ENCODE measurements around the gene HUWE1.
"Not testable (repeated sequence)": the region's sequence is repeated elsewhere in the genome, so short reads cannot be mapped to it uniquely, and the experiment has no call there.

The HUWE1 gene

DNA sequence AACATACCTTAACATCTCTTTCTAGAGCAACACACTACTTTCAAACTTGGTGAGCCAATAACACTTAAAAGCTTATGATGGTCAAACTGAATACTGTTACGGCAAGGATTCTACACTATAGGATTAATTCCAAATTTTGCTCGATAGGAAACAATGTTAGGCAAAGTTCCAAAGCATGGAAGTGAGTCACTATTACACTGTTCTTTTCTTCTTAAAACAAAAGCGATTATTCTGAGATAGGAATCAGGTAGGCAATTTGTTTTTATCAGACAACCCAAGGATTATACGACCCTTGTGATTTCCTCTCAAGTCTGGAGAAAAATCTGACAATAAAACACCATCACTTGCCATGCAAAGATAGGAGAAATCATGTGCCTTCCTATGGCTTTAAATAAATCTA, 81.5 kb downstream of the HUWE1 start:
- FAIRE-seq = no peak

GRCh38 chrX:53599781-53600396, 86.6 kb downstream of the HUWE1 start:
- FAIRE-seq = no peak

GRCh38 chrX:53598169-53598568, 88.3 kb downstream of the HUWE1 start:
- no peak for FAIRE-seq

GRCh38 chrX:53595266-53595810, 91.2 kb downstream of the HUWE1 start:
- no peak for FAIRE-seq

- no peak for FAIRE-seq
These were observed 92.2 kb downstream of the HUWE1 start for GRCh38 chrX:53594354-53594753.

DNA sequence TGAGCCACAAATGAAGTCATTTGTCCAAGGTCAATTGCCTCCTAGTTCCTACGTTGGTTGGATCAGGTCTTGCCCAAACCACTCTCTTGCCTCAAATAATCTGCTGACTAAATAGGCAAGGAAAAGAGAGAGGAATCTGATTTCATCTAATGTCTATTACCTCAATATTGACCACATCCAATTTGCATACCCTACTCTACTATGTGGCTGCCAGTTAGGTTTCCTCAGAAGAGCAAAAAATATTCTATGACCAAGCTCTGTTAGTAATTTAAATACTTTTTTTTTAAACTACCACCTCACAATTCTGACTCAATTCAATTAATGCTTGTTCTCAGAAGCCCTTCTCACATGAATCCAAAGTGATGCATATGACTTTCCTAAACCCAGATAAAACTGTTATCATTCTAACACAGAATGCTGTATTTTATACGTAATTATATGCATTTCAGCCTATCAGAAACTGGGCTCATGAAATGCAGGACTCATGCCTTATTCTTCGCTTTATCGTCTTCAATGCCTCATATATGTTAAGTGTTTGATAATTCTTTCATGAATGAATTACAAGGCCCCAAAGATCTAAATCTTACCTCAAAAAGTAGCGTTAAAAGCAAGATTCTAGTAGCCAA, 98.6 kb downstream of the HUWE1 start:
- FAIRE-seq = no peak

DNA sequence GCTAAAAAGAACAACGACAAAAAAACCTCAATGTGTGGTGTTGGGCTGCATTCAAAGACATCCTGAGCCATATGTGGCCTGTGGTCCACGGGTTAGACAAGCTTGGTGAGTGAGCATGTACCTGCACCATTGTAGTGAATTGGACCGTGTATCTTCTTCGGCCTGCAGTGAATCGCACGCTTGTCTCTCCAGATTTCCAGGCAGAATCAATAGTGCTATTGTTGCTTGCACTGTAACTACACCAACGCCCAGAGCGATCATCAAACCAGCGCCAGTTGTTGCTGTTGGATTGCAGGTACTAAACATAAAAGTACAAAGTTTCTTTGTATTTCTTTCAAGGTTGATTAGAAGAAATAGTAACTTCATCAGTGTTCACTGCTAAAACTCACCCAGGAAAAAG, 101.6 kb downstream of the HUWE1 start:
- no peak for FAIRE-seq

- no peak for FAIRE-seq
These were observed 102.9 kb downstream of the HUWE1 start for GRCh38 chrX:53583571-53583970.

- no peak for FAIRE-seq
These were observed 105.6 kb downstream of the HUWE1 start for GRCh38 chrX:53580742-53581504.

GRCh38 chrX:53571494-53571893, 115.0 kb downstream of the HUWE1 start:
- no peak for FAIRE-seq

- no peak for FAIRE-seq
These were observed 123.2 kb downstream of the HUWE1 start for GRCh38 chrX:53563324-53563723.

- FAIRE-seq = no peak
These were observed 124.6 kb downstream of the HUWE1 start for GRCh38 chrX:53561912-53562311.

- no peak for FAIRE-seq
These were observed 127.9 kb downstream of the HUWE1 start for GRCh38 chrX:53558646-53559045.

DNA sequence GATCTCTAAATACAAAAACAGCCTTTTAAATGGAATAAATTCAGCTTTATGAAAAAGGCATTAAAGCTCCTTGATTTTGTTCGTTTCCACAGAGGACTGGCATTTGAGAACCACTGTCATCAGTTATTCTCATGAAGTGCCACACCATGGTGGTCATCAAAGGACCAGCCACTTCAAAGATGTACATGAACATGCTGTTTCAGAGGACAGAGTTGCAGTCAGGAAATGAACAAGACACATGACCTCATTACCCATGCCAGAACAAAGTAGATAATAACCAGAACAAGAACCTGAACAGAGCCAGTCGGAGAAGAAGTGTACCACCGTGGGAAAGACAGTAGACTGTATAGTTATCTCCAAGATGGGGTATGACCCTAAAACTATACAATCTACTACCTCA, 129.7 kb downstream of the HUWE1 start:
- no peak for FAIRE-seq

GRCh38 chrX:53550756-53551463, 135.6 kb downstream of the HUWE1 start:
- no peak for FAIRE-seq

GRCh38 chrX:53547668-53548067, 138.9 kb downstream of the HUWE1 start:
- FAIRE-seq = no peak

- FAIRE-seq = no peak
These were observed 141.6 kb downstream of the HUWE1 start for GRCh38 chrX:53544936-53545335.

DNA sequence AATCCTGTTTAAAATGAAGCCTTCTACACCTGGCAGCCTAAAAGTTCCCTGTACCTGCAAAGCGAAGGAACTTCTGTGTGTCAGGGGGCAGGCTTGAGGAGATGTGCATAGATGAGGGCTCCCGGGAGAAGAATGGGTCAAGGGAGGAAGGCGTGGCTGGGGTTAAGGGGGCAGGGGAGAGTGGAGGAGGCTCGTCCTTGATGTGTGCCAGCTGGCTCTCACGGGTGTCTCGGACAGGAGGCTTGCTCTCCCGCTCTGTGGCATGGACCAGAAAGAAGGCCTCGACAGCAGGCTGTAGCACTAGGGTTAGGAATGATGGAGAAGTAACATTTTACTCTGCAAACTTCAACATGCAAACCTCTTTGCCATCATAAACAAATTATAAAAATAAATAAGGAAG, 147.7 kb downstream of the HUWE1 start:
- no peak for FAIRE-seq

DNA sequence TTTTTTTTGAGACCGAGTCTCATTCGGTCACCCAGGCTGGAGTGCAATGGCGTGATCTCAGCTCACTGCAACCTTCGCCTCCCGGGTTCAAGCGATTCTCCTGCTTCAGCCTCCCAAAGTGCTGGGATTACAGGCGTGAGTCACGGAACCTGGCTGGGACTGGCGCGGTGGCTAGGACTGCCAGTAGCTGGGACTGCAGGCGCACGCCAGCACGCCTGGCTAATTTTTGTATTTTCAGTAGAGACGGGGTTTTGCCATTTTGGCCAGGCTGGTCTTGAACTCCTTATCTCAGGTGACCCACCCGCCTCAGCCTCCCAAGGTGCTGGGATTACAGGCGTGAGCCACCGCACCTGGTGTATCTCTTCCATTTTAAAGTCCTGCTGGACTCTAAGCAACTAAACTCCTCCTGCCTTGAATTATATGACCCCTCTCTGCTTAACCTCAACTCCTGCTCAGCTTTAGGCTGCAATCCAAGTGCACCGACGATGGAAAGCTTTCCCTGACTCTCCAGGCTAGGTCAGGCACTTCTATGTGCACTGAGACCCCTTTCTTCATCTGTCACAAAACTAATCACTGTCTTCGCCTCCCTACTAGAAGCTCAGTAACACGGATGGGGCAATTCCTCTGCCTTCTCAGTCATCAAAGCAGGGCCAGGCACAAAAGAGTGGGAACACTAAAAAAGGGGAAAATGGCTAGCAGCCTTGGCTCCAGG, 155.1 kb downstream of the HUWE1 start:
- not testable (repeated sequence) for FAIRE-seq

- no peak for FAIRE-seq
These were observed 159.5 kb downstream of the HUWE1 start for GRCh38 chrX:53526999-53527398.

DNA sequence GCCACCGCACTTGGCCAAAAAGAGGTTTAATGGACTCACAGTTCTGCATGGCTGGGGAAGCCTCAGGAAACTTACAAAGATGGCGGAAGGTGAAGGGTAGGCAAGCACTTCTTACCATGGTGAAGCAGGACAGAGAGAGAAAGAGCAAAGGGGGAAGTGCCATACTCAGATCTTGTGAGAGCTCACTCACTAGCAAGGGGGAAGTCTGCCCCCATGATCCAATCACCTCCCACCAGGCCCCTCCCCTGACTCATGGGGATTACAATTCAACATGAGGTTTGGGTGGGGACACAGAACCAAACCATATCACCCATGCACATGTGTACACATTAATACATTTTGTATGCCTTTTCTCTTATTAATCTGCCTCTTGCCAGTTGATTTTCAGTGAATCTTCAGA, 175.2 kb downstream of the HUWE1 start:
- FAIRE-seq = no peak

- not testable (repeated sequence) for FAIRE-seq
These were observed 182.5 kb downstream of the HUWE1 start for GRCh38 chrX:53504035-53504434.

DNA sequence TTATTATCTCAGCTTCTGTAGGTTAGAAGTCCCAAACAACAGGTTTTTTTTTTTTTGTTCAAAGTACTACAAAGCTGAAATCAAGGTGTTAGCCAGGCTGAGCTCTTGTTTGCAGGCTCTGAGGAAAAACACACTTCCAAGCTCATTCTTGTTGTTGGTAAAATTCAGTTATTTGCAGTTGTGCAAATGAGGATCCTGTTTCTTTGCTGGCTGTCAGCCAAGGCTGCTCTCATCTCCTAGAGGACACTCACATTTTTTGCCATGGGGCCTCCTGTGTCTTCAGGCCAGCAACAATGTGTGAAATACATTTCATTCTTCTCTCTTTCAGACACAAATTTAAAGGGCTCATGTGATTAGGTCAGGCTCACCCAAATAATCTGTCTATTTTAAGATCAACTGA, 192.1 kb downstream of the HUWE1 start:
- FAIRE-seq = no peak

Measured in A204.1 (cell line).